Activated CD4-positive, alpha-beta T cell treated with anti-CD3 and anti-CD28 coated beads, Interleukin-2, Interleukin-6, amounts not matched to agents 100 ng/mL and 50 ng/mL, durations not matched to agents 16 hours and 8 hours (primary cell): ENCODE results near the gene OTOP2.
A peak's percentile ranks its signal among the peaks of the same experiment; 100 is the strongest.

Source experiments
- DNase-seq: peaks from one replicate; pipeline ENCODE4 v3.0.0-alpha.2; 2020

Gene OTOP2

GRCh38 chr17:74925242-74925641 is 1.2 kb downstream of the OTOP2 start:
- no peak for DNase-seq

- DNase-seq, result no peak
Observed at GRCh38 chr17:74928786-74929185, 4.7 kb downstream of the OTOP2 start.

- DNase-seq, result no peak
Observed at GRCh38 chr17:74930535-74931036, 6.5 kb downstream of the OTOP2 start.

- DNase-seq, result no peak
Observed at GRCh38 chr17:74935048-74935447, 11.0 kb downstream of the OTOP2 start.

GRCh38 chr17:74935585-74936469 is 11.8 kb downstream of the OTOP2 start, which contains the start of gene OTOP3:
Gene OTOP3 (plus strand): TSS chr17:74935898. CDS start chr17:74935922, 24 bp downstream.
- no peak for DNase-seq

- no peak for DNase-seq
Observed at GRCh38 chr17:74936470-74936799, 12.4 kb downstream of the OTOP2 start.

GRCh38 chr17:74937064-74938051 is 13.3 kb downstream of the OTOP2 start:
- no peak for DNase-seq

GRCh38 chr17:74938194-74938950 is 14.3 kb downstream of the OTOP2 start:
- DNase-seq, result no peak

GRCh38 chr17:74939534-74939933 is 15.5 kb downstream of the OTOP2 start:
- no peak for DNase-seq

- DNase-seq, result no peak
Observed at GRCh38 chr17:74941128-74941725, 17.2 kb downstream of the OTOP2 start.

- no peak for DNase-seq
Observed at GRCh38 chr17:74943808-74944522, 19.9 kb downstream of the OTOP2 start.

GRCh38 chr17:74945543-74945942 is 21.5 kb downstream of the OTOP2 start:
- peak; percentile 17 for DNase-seq

GRCh38 chr17:74946641-74947040 is 22.6 kb downstream of the OTOP2 start:
- no peak for DNase-seq

GRCh38 chr17:74947041-74947754 is 23.1 kb downstream of the OTOP2 start:
- DNase-seq, result no peak

GRCh38 chr17:74949455-74950115 is 25.5 kb downstream of the OTOP2 start:
- no peak for DNase-seq

GRCh38 chr17:74950207-74950606 is 26.1 kb downstream of the OTOP2 start:
- DNase-seq, result no peak

- DNase-seq, result no peak
Observed at GRCh38 chr17:74951065-74951464, 27.0 kb downstream of the OTOP2 start.

GRCh38 chr17:74951680-74952421 is 27.8 kb downstream of the OTOP2 start:
- no peak for DNase-seq

- DNase-seq, result no peak
Observed at GRCh38 chr17:74952431-74953133, 28.5 kb downstream of the OTOP2 start.
